HCT116 (cell line): Measurements from ENCODE around the gene HDDC3. TPM values are rescaled to one million over a fixed set of nuclear protein-coding genes. Genes with fewer than 3 reads are reported as not detected.

Experiments used
- ATAC-seq: fragments of 200-7000 bp; cut with Tn5 transposase; 2 replicates; pipeline ENCODE4 v1.9.1; 2020; ENCODE audit warnings: mild to moderate bottlenecking, moderate library complexity
- BruUV-seq: library from RNA; stranded (reverse); fragments of 400-500 nt; replicated peaks from 2 replicates; lab custom pipeline; 2021; lab: Mats Ljungman, UMichigan
- CTCF ChIA-PET: fragments of 300-600 bp; sonication (Branson Sonifier 250); formaldehyde crosslinking; loops from one replicate; lab custom pipeline; 2021; ENCODE audit warnings: antibody characterized with exemption; lab: Charles Lee
- POLR2A ChIA-PET: fragments of 300-600, 350-600 bp; sonication (Branson Sonifier 250); formaldehyde crosslinking; loops from one replicate; lab custom pipeline; 2021; ENCODE audit warnings: antibody characterized with exemption; lab: Charles Lee
- RAD21 ChIA-PET, 2 experiments: fragments of 300-600 bp; sonication (Branson Sonifier 250); formaldehyde crosslinking; loops; one replicate each; lab custom pipeline; 2023; ENCODE audit warnings: low total read pairs in 2 of 2; ENCODE audit not compliant: uncharacterized antibody in 2 of 2, unreplicated experiment in 2 of 2, low non-redundant PET in 1 of 2; lab: Charles Lee
- DNase-seq: peaks from one replicate; pipeline ENCODE4 v3.0.0-alpha.2; 2010; ENCODE audit warnings: low read depth, low spot score
- H2AFZ ChIP-seq: fragments of 200-600 bp; shearing (Covaris generic), sonication (generic); 2 replicates; pipeline ENCODE4 v1.6.1; 2017; ENCODE audit warnings: low read depth, mixed run types, mixed read lengths, antibody characterized with exemption, low read length; ENCODE audit not compliant: poor library complexity, severe bottlenecking
- H3K27ac ChIP-seq: 2 replicates; pipeline ENCODE4 v1.5.1; 2012; ENCODE audit warnings: low read depth, low read length
- H3K27me3 ChIP-seq: fragments of 200-600 bp; sonication (generic); 2 replicates; pipeline ENCODE4 v1.6.1; 2016; ENCODE audit warnings: mixed run types, low read length, mixed read lengths; ENCODE audit not compliant: insufficient read depth
- H3K36me3 ChIP-seq, 2 experiments: fragments of 200-500 bp in 1 of 2; fragments of 200-600 bp in 1 of 2; sonication (Bioruptor generic) in 1 of 2; sonication (generic) in 1 of 2; 2 replicates each; pipeline versions ENCODE4 v1.5.1 to v1.6.1; 2014 to 2016; ENCODE audit warnings: low read length in 2 of 2, inconsistent platforms in 1 of 2, mixed read lengths in 1 of 2, mixed run types in 1 of 2; ENCODE audit not compliant: insufficient read depth in 2 of 2, control insufficient read depth in 1 of 2
- H3K4me1 ChIP-seq, 2 experiments: fragments of 200-600 bp in 1 of 2; sonication (generic) in 1 of 2; 2 replicates each; pipeline versions ENCODE4 v1.5.1 to v1.6.1; 2012 to 2017; ENCODE audit warnings: low read length in 2 of 2, inconsistent platforms in 1 of 2, mild to moderate bottlenecking in 1 of 2, mixed read lengths in 1 of 2, mixed run types in 1 of 2, moderate library complexity in 1 of 2; ENCODE audit not compliant: insufficient read depth in 2 of 2, control insufficient read depth in 1 of 2
- H3K4me2 ChIP-seq: fragments of 200-600 bp; sonication (generic); 2 replicates; pipeline ENCODE4 v1.6.1; 2017; ENCODE audit warnings: mixed run types, low read length, mixed read lengths
- H3K4me3 ChIP-seq, 2 experiments: fragments of 200-600 bp in 1 of 2; sonication (generic) in 1 of 2; replicated peaks in 1 of 2; 2 replicates each; pipeline ENCODE4 v1.5.1; 2011 to 2016; ENCODE audit warnings: low read length in 2 of 2, control low read depth in 1 of 2, low read depth in 1 of 2, mild to moderate bottlenecking in 1 of 2, mixed read lengths in 1 of 2, mixed run types in 1 of 2
- H3K79me2 ChIP-seq: fragments of 200-600 bp; sonication (generic); 2 replicates; pipeline ENCODE4 v1.6.1; 2017; ENCODE audit warnings: mild to moderate bottlenecking, mixed run types, low read length, moderate library complexity, mixed read lengths; ENCODE audit not compliant: insufficient read depth
- H3K9ac ChIP-seq: fragments of 200-600 bp; sonication (generic); 2 replicates; pipeline ENCODE4 v1.6.1; 2016; ENCODE audit warnings: low read length, mixed read lengths
- H3K9me2 ChIP-seq: fragments of 200-600 bp; sonication (generic), shearing (Covaris generic); 2 replicates; pipeline ENCODE4 v1.6.1; 2017; ENCODE audit warnings: mixed run types, mild to moderate bottlenecking, moderate library complexity; ENCODE audit not compliant: insufficient read depth
- H3K9me3 ChIP-seq, 2 experiments: fragments of 200-500 bp in 1 of 2; fragments of 200-600 bp in 1 of 2; sonication (Bioruptor generic) in 1 of 2; sonication (generic) in 1 of 2; 2 replicates each; pipeline ENCODE4 v1.6.1; 2014 to 2017; ENCODE audit warnings: low read length in 2 of 2, mixed read lengths in 2 of 2, inconsistent platforms in 1 of 2, low read depth in 1 of 2, mild to moderate bottlenecking in 1 of 2, mixed run types in 1 of 2, moderate library complexity in 1 of 2; ENCODE audit not compliant: control insufficient read depth in 1 of 2, insufficient read depth in 1 of 2
- H4K20me1 ChIP-seq: fragments of 200-600 bp; sonication (generic), shearing (Covaris generic); 2 replicates; pipeline ENCODE4 v1.6.1; 2017; ENCODE audit warnings: mixed run types, mild to moderate bottlenecking, moderate library complexity; ENCODE audit not compliant: insufficient read depth
- CBX3 ChIP-seq: IDR thresholded peaks from 2 replicates; pipeline ENCODE4 v1.6.1; 2012; ENCODE audit warnings: low read depth
- CEBPB ChIP-seq: IDR thresholded peaks from 2 replicates; pipeline ENCODE4 v1.6.1; 2012; ENCODE audit warnings: low read depth
- CTCF ChIP-seq, 3 experiments: fragments of 200-600 bp in 1 of 3; sonication (generic) in 1 of 3; IDR thresholded peaks in 2 of 3; conservative IDR thresholded peaks in 1 of 3; 2 replicates each; pipeline ENCODE4 v1.5.1; 2012 to 2017; ENCODE audit warnings: low read depth in 2 of 3, low read length in 2 of 3, antibody characterized with exemption in 1 of 3, borderline replicate concordance in 1 of 3, control low read depth in 1 of 3, mild to moderate bottlenecking in 1 of 3, mixed read lengths in 1 of 3, mixed run types in 1 of 3, moderate library complexity in 1 of 3; ENCODE audit not compliant: insufficient read depth in 1 of 3
- EGR1 ChIP-seq: IDR thresholded peaks from 2 replicates; pipeline ENCODE4 v1.6.1; 2012; ENCODE audit warnings: low read depth
- ELF1 ChIP-seq: IDR thresholded peaks from 2 replicates; pipeline ENCODE4 v1.6.1; 2012; ENCODE audit warnings: low read depth, borderline replicate concordance
- EZH2 ChIP-seq: fragments of 200-600 bp; sonication (generic); IDR thresholded peaks from 2 replicates; pipeline ENCODE4 v1.6.1; 2017; ENCODE audit warnings: antibody characterized with exemption, mixed run types
- EZH2phosphoT487 ChIP-seq: fragments of 200-600 bp; IDR thresholded peaks from 2 replicates; pipeline ENCODE4 v1.6.1; 2018; ENCODE audit warnings: antibody characterized with exemption, borderline replicate concordance
- MAX ChIP-seq: IDR thresholded peaks from 2 replicates; pipeline ENCODE4 v1.6.1; 2012
- POLR2A ChIP-seq: IDR thresholded peaks from 2 replicates; pipeline ENCODE4 v1.7.0; 2011; ENCODE audit warnings: borderline replicate concordance; ENCODE audit not compliant: insufficient read depth, insufficient read length; ENCODE audit errors: extremely low read depth
- POLR2AphosphoS5 ChIP-seq: IDR thresholded peaks from 2 replicates; pipeline ENCODE4 v1.6.1; 2011; ENCODE audit warnings: mild to moderate bottlenecking, low read depth, low read length, moderate library complexity
- RAD21 ChIP-seq: IDR thresholded peaks from 2 replicates; pipeline ENCODE4 v1.6.1; 2012; ENCODE audit warnings: low read depth, mild to moderate bottlenecking
- SRF ChIP-seq: IDR thresholded peaks from 2 replicates; pipeline ENCODE4 v1.6.1; 2012; ENCODE audit warnings: low read depth
- TCF7L2 ChIP-seq: IDR thresholded peaks from 2 replicates; pipeline ENCODE4 v1.7.0; 2011; ENCODE audit warnings: borderline replicate concordance, inconsistent platforms; ENCODE audit not compliant: insufficient read depth, insufficient read length; ENCODE audit errors: extremely low read depth
- intact Hi-C: fragments of 100-400 bp; cut with micrococcal nuclease; formaldehyde crosslinking; loops from 2 replicates; pipeline ENCODE4 v1.10.0; 2022
- total RNA-seq: library from RNA; stranded (reverse); gene quantifications from one replicate; pipeline ENCODE4 v1.2.1, GENCODE V29; 2021; ENCODE audit not compliant: unreplicated experiment
- TF ChIP-seq, protein P1 (sequence below): IDR thresholded peaks from 2 replicates; pipeline ENCODE4 v1.6.1; 2012; ENCODE audit warnings: low read depth
- TF ChIP-seq, protein P2 (sequence below): IDR thresholded peaks from 2 replicates; pipeline ENCODE4 v1.6.1; 2012

Gene HDDC3
- total RNA-seq, 1 experiment from 2014 or later, result 20.4 TPM

DNA sequence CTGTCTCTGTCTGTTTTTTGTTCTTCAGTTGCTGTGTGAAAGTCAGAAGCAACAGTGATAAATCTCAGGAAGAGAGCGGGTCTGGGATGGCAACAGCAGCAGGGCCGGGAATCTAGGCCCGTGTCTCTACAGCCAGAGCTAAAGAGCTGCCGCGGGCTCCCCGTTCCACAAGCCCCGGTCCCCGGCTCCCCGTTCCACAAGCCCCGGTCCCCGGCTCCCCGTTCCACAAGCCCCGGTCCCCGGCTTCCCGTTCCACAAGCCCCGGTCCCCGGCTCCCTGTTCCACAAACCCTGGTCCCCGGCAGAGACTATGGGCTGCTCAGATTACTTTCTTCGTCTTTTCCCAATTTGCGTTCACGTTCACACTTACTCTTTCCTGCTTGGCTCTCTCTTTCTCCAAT lies 41.9 kb upstream of the HDDC3 start:
- ChIA-PET POLR2A (no interaction called here), RAD21 (no interaction called here), CTCF (no interaction called here)
- Histone ChIP-seq H3K4me1 (no peaks in the 10 kb centered on the region), H3K4me3 (no peak overlapping the region), H3K9me2 (no peaks in the 10 kb centered on the region), H3K36me3 (peaks cover 61 to 64% of the 10 kb centered on the region in 2 experiments; a peak in 3 of 4 replicates), H3K4me2 (no peak overlapping the region), H3K27me3 (no peaks in the 10 kb centered on the region), H2AFZ (no peak overlapping the region), H3K9ac (no peak overlapping the region), H3K79me2 (peaks cover 11% of the 10 kb centered on the region; the same call in 1 of the 2 replicates), H3K27ac (no peak overlapping the region), H3K9me3 (no peaks in the 10 kb centered on the region), H4K20me1 (no peaks in the 10 kb centered on the region)
- no TSS peak for BruUV-seq
- DNase-seq, result no peak
- TF ChIP-seq POLR2AphosphoS5, result no peak
- no peak for TF ChIP-seq MAX
- intact Hi-C loops, result no loop called here
- ATAC-seq, result no peak

DNA sequence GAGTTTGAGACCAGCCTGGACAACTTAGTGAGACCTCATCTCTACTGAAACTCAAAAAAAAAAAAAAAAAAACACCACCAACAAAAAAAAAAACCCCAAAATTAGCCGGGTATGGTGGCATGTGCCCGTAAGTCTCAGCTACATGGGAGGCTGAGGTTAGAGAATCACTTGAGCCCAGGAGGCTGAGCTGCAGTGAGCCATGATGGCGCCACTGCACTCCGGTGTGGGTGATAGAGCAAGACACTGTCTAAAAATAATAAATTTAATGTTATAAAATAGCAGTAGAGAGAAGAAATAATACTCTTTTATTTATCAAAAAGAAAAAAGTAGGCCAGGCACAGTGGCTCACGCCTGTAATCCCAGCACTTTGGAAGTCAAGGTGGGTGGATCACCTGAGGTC lies 39.8 kb upstream of the HDDC3 start:
- Histone ChIP-seq H3K4me1 (no peaks in the 10 kb centered on the region), H3K9me2 (no peaks in the 10 kb centered on the region), H3K27ac (no peak overlapping the region), H3K9ac (no peak overlapping the region), H3K4me3 (no peak overlapping the region), H2AFZ (no peak overlapping the region), H3K4me2 (no peak overlapping the region), H3K79me2 (peaks cover under 1% of the 10 kb centered on the region; the same call in 1 of the 2 replicates), H4K20me1 (no peaks in the 10 kb centered on the region), H3K27me3 (no peaks in the 10 kb centered on the region), H3K9me3 (no peaks in the 10 kb centered on the region), H3K36me3 (peaks cover 63 to 64% of the 10 kb centered on the region in 2 experiments; a peak in 3 of 4 replicates)
- ChIA-PET RAD21 (no interaction called here), CTCF (no interaction called here), POLR2A (interaction anchor here (1.7 kb wide), 1 partner anchor 13 kb away, joined by 3 read pairs; no protein-coding TSS in a partner anchor)
- DNase-seq, result no peak
- intact Hi-C loops, result no loop called here
- no TSS peak for BruUV-seq
- no peak for ATAC-seq
- no peak for TF ChIP-seq CTCF (IDR thresholded peaks at IDR 0.05 in 2 of 3, conservative IDR thresholded peaks at IDR 0.05 in 1 of 3; ENCODE audit: borderline replicate concordance in 1 of 3, insufficient read depth in 1 of 3, low read depth in 2 of 3, low read length in 2 of 3)
- TF ChIP-seq SRF, result no peak
- TF ChIP-seq TCF7L2, result no peak
- TF ChIP-seq, protein P1, sequence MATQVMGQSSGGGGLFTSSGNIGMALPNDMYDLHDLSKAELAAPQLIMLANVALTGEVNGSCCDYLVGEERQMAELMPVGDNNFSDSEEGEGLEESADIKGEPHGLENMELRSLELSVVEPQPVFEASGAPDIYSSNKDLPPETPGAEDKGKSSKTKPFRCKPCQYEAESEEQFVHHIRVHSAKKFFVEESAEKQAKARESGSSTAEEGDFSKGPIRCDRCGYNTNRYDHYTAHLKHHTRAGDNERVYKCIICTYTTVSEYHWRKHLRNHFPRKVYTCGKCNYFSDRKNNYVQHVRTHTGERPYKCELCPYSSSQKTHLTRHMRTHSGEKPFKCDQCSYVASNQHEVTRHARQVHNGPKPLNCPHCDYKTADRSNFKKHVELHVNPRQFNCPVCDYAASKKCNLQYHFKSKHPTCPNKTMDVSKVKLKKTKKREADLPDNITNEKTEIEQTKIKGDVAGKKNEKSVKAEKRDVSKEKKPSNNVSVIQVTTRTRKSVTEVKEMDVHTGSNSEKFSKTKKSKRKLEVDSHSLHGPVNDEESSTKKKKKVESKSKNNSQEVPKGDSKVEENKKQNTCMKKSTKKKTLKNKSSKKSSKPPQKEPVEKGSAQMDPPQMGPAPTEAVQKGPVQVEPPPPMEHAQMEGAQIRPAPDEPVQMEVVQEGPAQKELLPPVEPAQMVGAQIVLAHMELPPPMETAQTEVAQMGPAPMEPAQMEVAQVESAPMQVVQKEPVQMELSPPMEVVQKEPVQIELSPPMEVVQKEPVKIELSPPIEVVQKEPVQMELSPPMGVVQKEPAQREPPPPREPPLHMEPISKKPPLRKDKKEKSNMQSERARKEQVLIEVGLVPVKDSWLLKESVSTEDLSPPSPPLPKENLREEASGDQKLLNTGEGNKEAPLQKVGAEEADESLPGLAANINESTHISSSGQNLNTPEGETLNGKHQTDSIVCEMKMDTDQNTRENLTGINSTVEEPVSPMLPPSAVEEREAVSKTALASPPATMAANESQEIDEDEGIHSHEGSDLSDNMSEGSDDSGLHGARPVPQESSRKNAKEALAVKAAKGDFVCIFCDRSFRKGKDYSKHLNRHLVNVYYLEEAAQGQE, result no peak
- no peak for TF ChIP-seq RAD21
- no peak for TF ChIP-seq EGR1
- TF ChIP-seq EZH2phosphoT487, result no peak
- no peak for TF ChIP-seq POLR2AphosphoS5
- no peak for TF ChIP-seq ELF1
- TF ChIP-seq, protein P2, sequence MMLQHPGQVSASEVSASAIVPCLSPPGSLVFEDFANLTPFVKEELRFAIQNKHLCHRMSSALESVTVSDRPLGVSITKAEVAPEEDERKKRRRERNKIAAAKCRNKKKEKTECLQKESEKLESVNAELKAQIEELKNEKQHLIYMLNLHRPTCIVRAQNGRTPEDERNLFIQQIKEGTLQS, result no peak
- no peak for TF ChIP-seq MAX
- TF ChIP-seq EZH2, result no peak
- TF ChIP-seq POLR2A, result no peak
- no peak for TF ChIP-seq CBX3
- no peak for TF ChIP-seq CEBPB
